Fibroblast of lung (primary cell): Measurements from ENCODE around the gene RAB44. TPM values are rescaled to one million over a fixed set of nuclear protein-coding genes. Genes with fewer than 3 reads are reported as not detected.

Experiments used
- DNase-seq, 2 donors: peaks; one replicate each; pipeline versions ENCODE4 v3.0.0 to v3.0.0-alpha.2; 2010; ENCODE audit warnings: low read depth in 2 of 2
- H2AFZ ChIP-seq: 2 replicates; pipeline ENCODE4 v1.5.1; 2012; ENCODE audit warnings: low read length, control low read depth, inconsistent platforms
- H3K27ac ChIP-seq: 2 replicates; pipeline ENCODE4 v1.5.1; 2011; ENCODE audit warnings: low read length, control low read depth; ENCODE audit not compliant: insufficient read depth
- H3K27me3 ChIP-seq: 2 replicates; pipeline ENCODE4 v1.5.1; 2011; ENCODE audit warnings: mild to moderate bottlenecking, low read length; ENCODE audit not compliant: control insufficient read depth, insufficient read depth
- H3K36me3 ChIP-seq: 2 replicates; pipeline ENCODE4 v1.5.1; 2011; ENCODE audit warnings: low read length; ENCODE audit not compliant: control insufficient read depth, insufficient read depth
- H3K4me1 ChIP-seq: 2 replicates; pipeline ENCODE4 v1.5.1; 2011; ENCODE audit warnings: low read length; ENCODE audit not compliant: control insufficient read depth, insufficient read depth; ENCODE audit errors: extremely low read depth
- H3K4me2 ChIP-seq: 2 replicates; pipeline ENCODE4 v1.5.1; 2011; ENCODE audit warnings: low read length, control low read depth; ENCODE audit not compliant: insufficient read depth; ENCODE audit errors: extremely low read depth
- H3K4me3 ChIP-seq, 4 experiments: fragments of 200-600 bp in 1 of 4; sonication (generic) in 1 of 4; replicated peaks in 1 of 4; 2 replicates each; pipeline ENCODE4 v1.5.1; 2011 to 2016; ENCODE audit warnings: low read length in 4 of 4, low read depth in 3 of 4, mild to moderate bottlenecking in 3 of 4, control low read depth in 2 of 4, inconsistent platforms in 1 of 4, mixed read lengths in 1 of 4; ENCODE audit not compliant: insufficient read depth in 1 of 4; ENCODE audit errors: control extremely low read depth in 1 of 4
- H3K79me2 ChIP-seq: 2 replicates; pipeline ENCODE4 v1.5.1; 2012; ENCODE audit warnings: mild to moderate bottlenecking, low read length, inconsistent platforms; ENCODE audit not compliant: control insufficient read depth, insufficient read depth
- H3K9ac ChIP-seq: 2 replicates; pipeline ENCODE4 v1.5.1; 2011; ENCODE audit warnings: mild to moderate bottlenecking, low read length, control low read depth; ENCODE audit not compliant: insufficient read depth
- H3K9me3 ChIP-seq: 2 replicates; pipeline ENCODE4 v1.5.1; 2012; ENCODE audit warnings: low read depth, low read length; ENCODE audit not compliant: control insufficient read depth, insufficient read depth
- H4K20me1 ChIP-seq: 2 replicates; pipeline ENCODE4 v1.5.1; 2011; ENCODE audit warnings: low read length; ENCODE audit not compliant: control insufficient read depth, insufficient read depth; ENCODE audit errors: extremely low read depth
- EZH2 ChIP-seq: IDR thresholded peaks from 2 replicates; pipeline ENCODE4 v1.5.1; 2012; ENCODE audit warnings: low read length, control low read depth, mild to moderate bottlenecking; ENCODE audit errors: missing control alignments
- polyA plus RNA-seq, 2 donors: library from polyadenylated mRNA; depleted of rRNA in 1 of 2; stranded (reverse) in 1 of 2; unstranded in 1 of 2; fragments of >200 nt; gene quantifications; 2 replicates each; pipeline ENCODE4 v1.2.1, GENCODE V29; 2011 to 2012; ENCODE audit warnings: missing spikeins in 1 of 2
- total RNA-seq: library from RNA; depleted of rRNA; stranded (reverse); fragments of >200 nt; gene quantifications from 2 replicates; pipeline ENCODE4 v1.2.1, GENCODE V29; 2014
- TF ChIP-seq, protein P1 (sequence below), 2 donors: IDR thresholded peaks in 1 of 2; conservative IDR thresholded peaks in 1 of 2; 1 replicate in 1 of 2; 2 replicates in 1 of 2; pipeline ENCODE4 v1.5.1; 2011 to 2012; ENCODE audit warnings: low read length in 2 of 2, control low read depth in 1 of 2, inconsistent platforms in 1 of 2, low read depth in 1 of 2, mild to moderate bottlenecking in 1 of 2

The RAB44 gene
- total and polyA plus RNA-seq, 2 donors (not counting 1 experiment from before 2014, with no cell fraction given), result under 0.01 TPM; not detected in 1

DNA sequence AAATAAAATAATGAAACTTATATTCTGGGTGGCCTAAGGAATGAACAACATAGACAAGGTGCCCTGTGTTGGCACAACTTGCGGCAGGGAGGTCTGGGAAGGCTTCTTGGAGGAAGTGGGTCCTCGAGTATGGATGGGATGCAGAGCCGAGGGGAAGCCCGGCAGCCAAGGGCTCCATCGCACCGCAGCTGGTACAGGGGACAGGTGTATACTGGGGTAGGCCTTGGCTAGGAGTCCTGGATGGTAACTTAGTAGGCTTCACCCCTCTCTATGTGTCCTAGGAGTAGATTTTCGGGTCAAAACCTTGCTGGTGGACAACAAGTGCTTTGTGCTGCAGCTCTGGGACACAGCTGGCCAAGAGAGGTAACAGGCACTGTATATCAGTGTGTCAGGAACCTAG lies 28.0 kb downstream of the RAB44 start:
- Histone ChIP-seq H3K4me3 (no peak overlapping the region), H3K4me2 (no peak overlapping the region), H2AFZ (no peak overlapping the region), H3K9me3 (no peaks in the 10 kb centered on the region), H3K27me3 (no peaks in the 10 kb centered on the region), H3K36me3 (no peaks in the 10 kb centered on the region), H4K20me1 (no peaks in the 10 kb centered on the region), H3K79me2 (no peaks in the 10 kb centered on the region), H3K27ac (no peak overlapping the region), H3K4me1 (peaks cover 2% of the 10 kb centered on the region), H3K9ac (no peak overlapping the region)
- no peak for TF ChIP-seq EZH2
- TF ChIP-seq, protein P1, sequence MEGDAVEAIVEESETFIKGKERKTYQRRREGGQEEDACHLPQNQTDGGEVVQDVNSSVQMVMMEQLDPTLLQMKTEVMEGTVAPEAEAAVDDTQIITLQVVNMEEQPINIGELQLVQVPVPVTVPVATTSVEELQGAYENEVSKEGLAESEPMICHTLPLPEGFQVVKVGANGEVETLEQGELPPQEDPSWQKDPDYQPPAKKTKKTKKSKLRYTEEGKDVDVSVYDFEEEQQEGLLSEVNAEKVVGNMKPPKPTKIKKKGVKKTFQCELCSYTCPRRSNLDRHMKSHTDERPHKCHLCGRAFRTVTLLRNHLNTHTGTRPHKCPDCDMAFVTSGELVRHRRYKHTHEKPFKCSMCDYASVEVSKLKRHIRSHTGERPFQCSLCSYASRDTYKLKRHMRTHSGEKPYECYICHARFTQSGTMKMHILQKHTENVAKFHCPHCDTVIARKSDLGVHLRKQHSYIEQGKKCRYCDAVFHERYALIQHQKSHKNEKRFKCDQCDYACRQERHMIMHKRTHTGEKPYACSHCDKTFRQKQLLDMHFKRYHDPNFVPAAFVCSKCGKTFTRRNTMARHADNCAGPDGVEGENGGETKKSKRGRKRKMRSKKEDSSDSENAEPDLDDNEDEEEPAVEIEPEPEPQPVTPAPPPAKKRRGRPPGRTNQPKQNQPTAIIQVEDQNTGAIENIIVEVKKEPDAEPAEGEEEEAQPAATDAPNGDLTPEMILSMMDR (conservative IDR thresholded peaks at IDR 0.05 in 1 of 2, IDR thresholded peaks at IDR 0.05 in 1 of 2; ENCODE audit: low read depth in 1 of 2, low read length in 2 of 2), result no peak
- DNase-seq, result no peak

DNA sequence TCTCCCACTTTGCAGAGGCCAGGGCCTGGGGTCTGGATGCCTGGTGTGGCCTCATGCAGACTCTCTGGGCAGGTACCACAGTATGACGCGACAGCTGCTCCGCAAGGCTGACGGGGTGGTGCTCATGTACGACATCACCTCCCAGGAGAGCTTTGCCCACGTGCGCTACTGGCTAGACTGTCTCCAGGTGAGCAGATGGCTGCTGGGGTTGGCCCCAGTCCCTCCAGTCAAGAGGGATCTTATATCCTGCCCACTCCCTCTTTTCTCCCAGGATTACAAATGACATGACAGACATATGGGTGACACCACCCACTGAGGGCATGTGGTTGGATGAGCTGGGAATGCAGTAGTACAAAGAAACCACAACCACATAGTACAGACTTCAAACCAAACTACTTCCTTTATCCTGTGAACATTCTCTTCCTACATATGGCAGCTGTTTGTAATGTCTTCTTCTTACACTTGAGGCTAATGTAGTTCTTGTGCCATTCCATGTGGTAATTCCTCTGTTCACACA lies 29.9 kb downstream of the RAB44 start:
- no peak overlapping the region for H3K27ac ChIP-seq

DNA sequence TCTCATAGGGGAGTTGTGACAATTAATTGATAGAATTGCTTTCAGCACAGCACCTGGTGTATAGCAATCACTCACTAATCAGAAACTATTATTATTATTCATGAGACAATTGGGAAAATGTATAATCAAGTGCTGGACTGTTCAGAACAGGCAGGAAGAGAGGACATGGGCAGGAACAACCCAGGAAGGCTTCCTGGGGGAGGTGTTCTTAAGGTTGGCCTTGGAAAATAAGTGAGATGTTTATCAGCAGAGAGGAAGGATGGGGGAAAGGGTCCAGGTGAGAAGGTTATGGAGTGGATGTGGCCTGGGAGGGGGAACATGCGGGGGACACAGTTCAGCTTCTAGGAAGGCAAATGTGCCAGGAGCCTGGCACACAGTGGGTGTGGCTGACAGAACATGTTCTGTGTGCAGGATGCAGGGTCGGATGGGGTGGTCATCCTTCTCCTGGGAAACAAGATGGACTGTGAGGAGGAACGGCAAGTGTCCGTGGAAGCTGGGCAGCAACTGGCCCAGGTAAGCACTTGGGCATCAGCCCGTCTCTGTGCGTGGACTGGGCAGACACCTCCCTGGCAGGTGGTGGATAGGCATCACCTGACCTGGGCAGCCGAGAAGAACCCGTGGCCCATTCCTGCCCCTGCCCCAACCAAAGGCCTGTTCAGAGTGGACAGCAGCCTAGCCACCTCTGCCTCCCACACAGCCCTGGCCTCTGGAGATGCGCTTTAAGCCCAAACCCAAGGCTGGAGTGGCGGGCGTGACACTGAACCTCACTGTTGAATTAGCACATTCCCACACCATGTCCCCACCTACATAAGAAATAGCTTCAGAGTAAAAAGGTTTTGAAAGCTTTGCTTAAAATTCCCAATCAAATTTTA lies 30.9 kb downstream of the RAB44 start:
- Histone ChIP-seq H3K27ac (no peak overlapping the region), H3K27me3 (no peaks in the 10 kb centered on the region), H3K4me3 (no peak overlapping the region), H4K20me1 (no peaks in the 10 kb centered on the region), H3K79me2 (no peaks in the 10 kb centered on the region), H3K9me3 (no peaks in the 10 kb centered on the region), H3K9ac (no peak overlapping the region), H3K4me2 (no peak overlapping the region), H2AFZ (no peak overlapping the region), H3K36me3 (no peaks in the 10 kb centered on the region), H3K4me1 (peaks cover 2% of the 10 kb centered on the region)
- TF ChIP-seq EZH2, result no peak
- TF ChIP-seq, protein P1 (conservative IDR thresholded peaks at IDR 0.05 in 1 of 2, IDR thresholded peaks at IDR 0.05 in 1 of 2; ENCODE audit: low read depth in 1 of 2, low read length in 2 of 2), result no peak
- DNase-seq, result no peak

More for the DNA sequence above, 29.9 kb downstream of the RAB44 start:
- peaks cover 2% of the 10 kb centered on the region for H3K4me1 ChIP-seq
- no peaks in the 10 kb centered on the region for H3K9me3 ChIP-seq
- no peaks in the 10 kb centered on the region for H4K20me1 ChIP-seq
- H2AFZ ChIP-seq, result no peak overlapping the region
- H3K79me2 ChIP-seq, result no peaks in the 10 kb centered on the region
- DNase-seq, result peak in 1 of 2 donors; percentile 52
- H3K4me2 ChIP-seq, result no peak overlapping the region
- H3K4me3 ChIP-seq, result no peak overlapping the region
- H3K27me3 ChIP-seq, result no peaks in the 10 kb centered on the region
- H3K9ac ChIP-seq, result no peak overlapping the region
- no peaks in the 10 kb centered on the region for H3K36me3 ChIP-seq
- no peak for TF ChIP-seq EZH2
- TF ChIP-seq, protein P1 (conservative IDR thresholded peaks at IDR 0.05 in 1 of 2, IDR thresholded peaks at IDR 0.05 in 1 of 2; ENCODE audit: low read depth in 1 of 2, low read length in 2 of 2), result no peak
